SHP77 (cell line): ENCODE data around the gene FRMD8.
"Not testable (repeated sequence)": the region's sequence is repeated elsewhere in the genome, so short reads cannot be mapped to it uniquely, and the experiment has no call there.

Source experiments
- DNase-seq, 2 experiments: peaks; one replicate each; lab custom pipeline; 2025; lab: John Stamatoyannopoulos, UW

Gene FRMD8

GRCh38 chr11:65436412-65437032, 50.1 kb downstream of the FRMD8 start:
- DNase-seq, result no peak

DNA sequence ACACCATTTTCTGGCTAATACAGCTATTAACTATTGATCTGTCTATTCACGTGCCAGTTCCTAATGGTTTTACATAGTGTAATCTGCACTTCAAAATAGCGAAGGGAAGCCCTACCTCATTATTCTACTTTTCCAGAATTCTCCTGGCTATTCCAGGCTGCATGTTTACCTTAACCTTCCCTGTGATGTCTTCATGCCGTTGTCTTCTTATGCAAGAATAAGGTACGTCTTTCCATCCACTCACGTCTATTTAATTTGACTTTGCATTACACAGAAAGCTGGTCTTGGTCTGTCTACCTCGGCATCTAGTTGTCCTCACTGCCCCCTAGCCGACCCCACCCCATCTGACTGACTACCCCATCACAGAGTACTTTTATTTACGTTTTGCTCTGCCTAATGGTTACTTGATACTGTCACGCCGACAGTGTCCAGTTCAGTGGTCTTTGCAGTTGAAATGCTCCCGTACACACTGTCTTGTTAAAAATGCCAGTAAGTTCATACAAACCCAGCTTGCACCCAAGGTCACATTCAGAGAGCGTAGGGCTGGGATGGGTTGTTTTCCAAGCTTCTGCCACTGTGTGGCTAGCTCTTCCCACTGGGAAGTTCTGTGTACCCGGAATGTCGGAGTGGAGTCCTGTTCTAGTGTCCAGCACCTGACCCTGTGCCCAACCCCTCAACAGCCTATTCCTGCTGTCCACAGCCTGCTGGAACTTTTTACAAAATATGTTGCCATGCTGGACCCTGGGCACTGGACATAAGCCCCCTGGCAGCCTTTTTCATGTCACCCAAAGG, 51.2 kb downstream of the FRMD8 start:
- DNase-seq, result no peak

- DNase-seq, result no peak
Observed at GRCh38 chr11:65438257-65439151, 52.1 kb downstream of the FRMD8 start.

DNA sequence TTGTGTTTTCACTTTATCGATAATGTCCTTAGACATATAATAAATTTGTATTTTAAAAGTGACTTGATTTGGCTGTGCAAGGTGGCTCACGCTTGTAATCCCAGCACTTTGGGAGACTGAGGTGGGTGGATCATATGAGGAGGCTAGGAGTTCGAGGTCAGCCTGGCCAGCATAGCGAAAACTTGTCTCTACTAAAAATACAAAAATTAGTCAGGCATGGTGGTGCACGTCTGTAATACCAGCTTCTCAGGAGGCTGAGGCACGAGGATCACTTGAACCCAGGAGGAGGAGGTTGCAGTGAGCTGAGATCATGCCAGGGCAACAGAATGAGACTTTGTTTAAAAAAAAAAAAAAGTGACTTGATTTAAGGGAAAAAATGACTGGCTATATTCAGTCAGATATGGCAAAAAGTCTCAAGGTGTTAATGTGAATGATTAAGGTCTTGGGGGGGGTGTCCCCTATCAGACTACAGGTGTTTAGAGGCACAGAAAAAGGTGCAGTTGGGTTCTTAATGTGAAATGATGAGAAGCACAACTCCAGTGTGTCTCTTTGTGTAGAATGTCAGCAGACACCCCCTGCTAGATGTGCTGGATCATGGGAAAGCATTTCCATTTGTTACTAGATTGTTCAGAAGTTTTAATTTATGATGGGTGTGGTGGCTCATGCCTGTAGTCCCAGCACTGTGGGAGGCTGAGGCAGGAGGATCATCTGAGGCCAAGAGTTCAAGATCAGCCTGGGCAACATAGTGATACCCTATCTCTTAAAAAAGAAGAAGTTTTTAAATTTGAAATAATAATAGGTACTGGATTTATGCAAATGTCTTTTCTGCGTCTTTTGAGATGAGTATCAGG, 53.1 kb downstream of the FRMD8 start:
- no peak for DNase-seq

GRCh38 chr11:65440831-65441499, 54.5 kb downstream of the FRMD8 start:
- no peak for DNase-seq

GRCh38 chr11:65442842-65443331, 56.5 kb downstream of the FRMD8 start:
- no peak for DNase-seq

DNA sequence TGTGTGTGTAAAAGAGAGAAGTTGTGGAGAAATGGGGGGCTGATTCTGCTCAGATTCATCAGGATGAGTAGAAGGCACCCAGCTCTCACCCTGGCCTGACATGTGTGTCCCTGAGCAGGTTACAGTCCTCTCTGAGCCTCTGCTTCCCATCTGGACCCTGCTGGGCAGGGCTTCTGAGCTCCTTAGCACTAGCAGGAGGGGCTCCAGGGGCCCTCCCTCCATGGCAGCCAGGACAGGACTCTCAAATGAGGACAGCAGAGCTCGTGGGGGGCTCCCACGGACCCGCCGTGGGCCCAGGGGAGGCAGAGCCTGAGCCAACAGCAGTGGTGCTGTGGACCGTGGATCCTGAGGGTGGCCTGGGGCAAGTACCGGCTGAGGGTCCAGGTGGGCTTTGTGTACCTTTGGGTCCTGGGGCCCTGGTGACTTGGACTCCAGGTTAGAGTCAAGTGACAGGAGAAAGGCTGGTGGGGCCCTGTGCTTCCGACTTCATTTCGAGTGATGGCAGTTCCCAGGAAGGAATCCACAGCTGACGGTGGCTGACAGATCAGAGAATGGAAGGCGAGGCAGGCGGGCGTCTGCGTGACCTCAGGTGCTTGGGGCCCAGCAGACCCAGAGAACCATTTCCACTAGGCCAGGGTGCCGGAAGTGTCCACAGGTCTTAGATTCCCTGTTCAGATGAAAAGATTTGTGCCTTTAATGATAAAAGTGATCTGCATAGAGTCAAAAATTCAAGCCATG, 58.0 kb downstream of the FRMD8 start:
- no peak for DNase-seq

- no peak for DNase-seq
Observed at GRCh38 chr11:65445101-65445603, 58.7 kb downstream of the FRMD8 start.

DNA sequence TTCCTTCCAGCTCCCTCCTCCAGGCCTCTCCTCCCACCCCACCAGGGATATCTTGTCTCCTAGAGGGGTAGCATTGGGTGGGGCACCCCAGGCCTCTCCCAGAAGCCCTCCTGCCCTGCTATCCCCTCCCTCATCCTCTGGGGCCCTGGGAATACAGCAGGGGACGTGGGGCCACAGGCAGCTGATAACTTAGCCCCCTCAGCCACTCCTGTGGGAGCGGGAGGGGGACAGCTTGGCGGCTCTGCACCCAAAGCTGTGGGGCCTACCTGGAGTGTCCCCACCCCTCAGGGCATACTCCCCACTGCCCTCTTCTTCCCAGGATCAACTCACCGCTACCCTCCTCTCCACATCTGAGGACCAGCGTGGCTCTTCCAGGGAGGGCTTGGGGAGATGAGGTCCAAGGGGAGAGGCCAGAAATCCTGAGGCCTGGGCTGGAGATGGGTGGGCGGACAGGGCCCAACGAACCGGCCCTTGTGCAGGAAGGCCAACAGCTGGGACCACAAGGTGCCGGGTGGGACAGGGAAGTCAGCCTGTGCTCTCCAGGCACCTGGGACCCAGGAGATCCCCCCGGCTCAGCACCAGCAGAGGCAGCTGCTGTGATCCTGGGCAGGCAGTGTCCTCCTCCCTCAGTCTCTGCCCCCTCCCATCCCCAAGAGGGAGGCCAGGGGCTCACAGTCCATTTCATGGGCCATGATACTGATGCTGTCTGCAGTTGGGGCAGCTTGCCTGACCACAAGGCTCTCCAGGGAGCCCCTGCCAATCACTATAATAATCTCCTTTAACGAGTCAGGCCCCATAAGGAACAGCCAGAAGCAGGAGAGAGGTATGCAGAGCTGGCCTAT, 59.4 kb downstream of the FRMD8 start:
- no peak for DNase-seq

- no peak for DNase-seq
Observed at GRCh38 chr11:65446446-65447277, 60.2 kb downstream of the FRMD8 start.

- no peak for DNase-seq
Observed at GRCh38 chr11:65448074-65448417, 61.6 kb downstream of the FRMD8 start.

DNA sequence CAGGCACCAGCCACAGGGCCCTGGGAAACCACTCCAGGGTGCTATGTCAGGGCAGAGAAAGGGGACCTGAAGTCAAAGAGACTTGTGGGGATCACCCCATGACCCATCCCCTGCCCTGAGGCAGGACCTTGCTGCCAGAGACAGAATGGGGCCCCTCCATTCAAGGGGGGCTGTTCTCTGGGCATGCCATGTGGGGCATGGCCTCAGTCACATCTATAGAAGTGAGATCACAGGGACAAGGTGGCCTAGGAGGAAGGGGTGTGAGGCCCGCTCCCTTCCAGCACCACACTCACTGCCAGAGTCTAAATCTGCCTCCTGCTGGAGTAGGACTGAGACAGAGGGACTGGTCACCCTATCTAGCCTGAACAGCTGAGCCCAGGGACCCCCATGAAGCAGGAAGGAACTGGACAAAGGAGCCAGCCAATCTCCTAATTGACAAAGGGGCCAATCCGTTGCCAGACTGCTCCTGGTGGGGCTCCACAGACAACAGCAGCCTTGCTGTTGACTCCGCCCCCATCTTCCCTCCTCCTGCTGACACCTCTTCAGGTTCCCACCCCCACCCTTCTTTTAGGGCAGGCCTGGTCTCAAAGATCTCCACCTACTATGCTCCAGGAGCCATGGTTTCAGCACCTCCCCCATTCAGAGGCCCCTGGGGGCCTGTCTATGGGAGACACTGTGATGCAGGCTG, 62.1 kb downstream of the FRMD8 start:
- no peak for DNase-seq

DNA sequence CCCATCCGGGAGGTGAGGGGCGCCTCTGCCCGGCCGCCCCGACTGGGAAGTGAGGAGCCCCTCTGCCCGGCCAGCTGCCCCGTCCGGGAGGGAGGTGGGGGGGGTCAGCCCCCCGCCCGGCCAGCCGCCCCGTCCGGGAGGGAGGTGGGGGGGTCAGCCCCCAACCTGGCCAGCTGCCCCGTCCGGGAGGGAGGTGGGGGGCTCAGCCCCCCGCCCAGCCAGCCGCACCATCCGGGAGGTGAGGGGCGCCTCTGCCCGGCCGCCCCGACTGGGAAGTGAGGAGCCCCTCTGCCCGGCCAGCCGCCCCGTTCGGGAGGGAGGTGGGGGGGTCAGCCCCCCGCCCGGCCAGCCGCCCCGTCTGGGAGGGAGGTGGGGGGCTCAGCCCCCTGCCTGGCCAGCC, 64.9 kb downstream of the FRMD8 start:
- DNase-seq, result not testable (repeated sequence)

DNA sequence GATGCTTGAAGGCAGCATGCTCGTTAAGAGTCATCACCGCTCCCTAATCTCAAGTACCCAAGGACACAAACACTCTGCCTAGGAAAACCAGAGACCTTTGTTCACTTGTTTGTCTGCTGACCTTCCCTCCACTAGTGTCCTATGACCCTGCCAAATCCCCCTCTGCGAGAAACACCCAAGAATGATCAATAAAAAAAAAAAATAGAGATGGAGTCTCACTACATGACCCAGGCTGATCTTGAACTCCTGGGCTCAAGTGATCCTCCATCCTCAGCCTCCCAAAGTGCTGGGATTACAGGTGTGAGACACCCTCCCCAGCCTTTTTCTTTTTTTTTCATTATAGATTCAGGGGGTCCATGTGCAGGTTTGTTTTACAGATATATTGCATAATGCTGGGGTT, 65.8 kb downstream of the FRMD8 start:
- not testable (repeated sequence) for DNase-seq

GRCh38 chr11:65452806-65453490, 66.5 kb downstream of the FRMD8 start:
- DNase-seq, result no peak

GRCh38 chr11:65454311-65454695, 67.9 kb downstream of the FRMD8 start:
- no peak for DNase-seq
